ENCODE data around the gene ZNF222. TPM values are rescaled to one million over a fixed set of nuclear protein-coding genes. Genes with fewer than 3 reads are reported as not detected.
A peak's percentile ranks its signal among the peaks of the same experiment; 100 is the strongest.

The ZNF222 gene
- total RNA-seq, 1 donor from 2014 or later = 1.7 TPM

DNA sequence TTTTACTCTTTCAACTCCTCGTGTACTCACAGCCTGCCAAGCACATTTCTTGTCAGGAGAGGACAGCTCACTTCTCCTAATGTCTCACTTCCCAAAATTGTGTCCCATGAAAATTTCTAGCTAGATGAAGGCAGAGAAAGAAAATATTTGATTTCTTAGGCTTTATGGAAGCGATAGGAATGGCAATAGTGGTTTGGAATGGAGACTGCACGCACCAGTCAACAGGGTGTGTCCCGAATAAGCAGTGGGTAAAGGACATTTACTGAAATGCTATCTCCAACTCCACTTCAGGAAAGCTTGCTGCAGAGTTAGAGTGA, 321 bp upstream of the ZNF222 start:
- Histone ChIP-seq H3K9me3 (peaks cover 10% of the 10 kb centered on the region), H3K27me3 (no peaks in the 10 kb centered on the region), H3K27ac (no peak overlapping the region), H3K36me3 (peaks cover 0 to 31% of the 10 kb centered on the region in 2 donors), H3K4me3 (peak overlapping the region; percentile 71 to 76), H3K4me1 (peaks cover 13% of the 10 kb centered on the region)
- TF ChIP-seq POLR2AphosphoS5 (IDR thresholded peaks at IDR 0.05; ENCODE audit: insufficient read depth in 1 of 2, low read depth in 1 of 2) (no peak), POLR2A (IDR thresholded peaks at IDR 0.05) (no peak)
- TF ChIP-seq, protein P1, sequence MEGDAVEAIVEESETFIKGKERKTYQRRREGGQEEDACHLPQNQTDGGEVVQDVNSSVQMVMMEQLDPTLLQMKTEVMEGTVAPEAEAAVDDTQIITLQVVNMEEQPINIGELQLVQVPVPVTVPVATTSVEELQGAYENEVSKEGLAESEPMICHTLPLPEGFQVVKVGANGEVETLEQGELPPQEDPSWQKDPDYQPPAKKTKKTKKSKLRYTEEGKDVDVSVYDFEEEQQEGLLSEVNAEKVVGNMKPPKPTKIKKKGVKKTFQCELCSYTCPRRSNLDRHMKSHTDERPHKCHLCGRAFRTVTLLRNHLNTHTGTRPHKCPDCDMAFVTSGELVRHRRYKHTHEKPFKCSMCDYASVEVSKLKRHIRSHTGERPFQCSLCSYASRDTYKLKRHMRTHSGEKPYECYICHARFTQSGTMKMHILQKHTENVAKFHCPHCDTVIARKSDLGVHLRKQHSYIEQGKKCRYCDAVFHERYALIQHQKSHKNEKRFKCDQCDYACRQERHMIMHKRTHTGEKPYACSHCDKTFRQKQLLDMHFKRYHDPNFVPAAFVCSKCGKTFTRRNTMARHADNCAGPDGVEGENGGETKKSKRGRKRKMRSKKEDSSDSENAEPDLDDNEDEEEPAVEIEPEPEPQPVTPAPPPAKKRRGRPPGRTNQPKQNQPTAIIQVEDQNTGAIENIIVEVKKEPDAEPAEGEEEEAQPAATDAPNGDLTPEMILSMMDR (IDR thresholded peaks at IDR 0.05) = no peak
- DNase-seq (ENCODE audit: extremely low spot score in 2 of 2) = no peak
- intact Hi-C loops (cut with DNase I) = no loop called here

DNA sequence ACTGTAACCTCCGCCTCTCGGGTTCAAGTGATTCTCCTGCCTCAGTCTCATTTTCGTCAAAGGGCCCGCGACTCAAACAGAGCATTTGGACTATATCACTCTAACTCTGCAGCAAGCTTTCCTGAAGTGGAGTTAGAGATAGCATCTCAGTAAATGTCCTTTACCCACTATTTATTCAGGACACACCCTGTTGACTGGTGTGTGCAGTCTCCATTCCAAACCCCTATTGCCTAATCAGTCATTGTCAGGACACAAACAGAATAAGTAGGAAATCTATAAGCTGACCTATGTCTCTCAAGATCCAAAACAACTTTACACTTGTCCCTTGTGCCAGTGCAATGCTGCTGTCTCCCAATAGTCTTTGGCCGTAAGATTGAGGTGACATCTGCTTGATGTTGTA, 1.4 kb downstream of the ZNF222 start:
- H3K4me3 ChIP-seq = no peak overlapping the region
- peaks cover 13% of the 10 kb centered on the region for H3K4me1 ChIP-seq
- H3K27ac ChIP-seq = no peak overlapping the region
- DNase-seq (ENCODE audit: extremely low spot score in 2 of 2) = no peak
- no peaks in the 10 kb centered on the region for H3K27me3 ChIP-seq
- TF ChIP-seq, protein P1 (IDR thresholded peaks at IDR 0.05) = no peak
- no peak for TF ChIP-seq POLR2A (IDR thresholded peaks at IDR 0.05)
- no peak for TF ChIP-seq POLR2AphosphoS5 (IDR thresholded peaks at IDR 0.05; ENCODE audit: insufficient read depth in 1 of 2, low read depth in 1 of 2)
- intact Hi-C loops (cut with DNase I) = no loop called here
- H3K9me3 ChIP-seq = peaks cover 27% of the 10 kb centered on the region
- H3K36me3 ChIP-seq = peaks cover under 1 to 49% of the 10 kb centered on the region in 2 donors

DNA sequence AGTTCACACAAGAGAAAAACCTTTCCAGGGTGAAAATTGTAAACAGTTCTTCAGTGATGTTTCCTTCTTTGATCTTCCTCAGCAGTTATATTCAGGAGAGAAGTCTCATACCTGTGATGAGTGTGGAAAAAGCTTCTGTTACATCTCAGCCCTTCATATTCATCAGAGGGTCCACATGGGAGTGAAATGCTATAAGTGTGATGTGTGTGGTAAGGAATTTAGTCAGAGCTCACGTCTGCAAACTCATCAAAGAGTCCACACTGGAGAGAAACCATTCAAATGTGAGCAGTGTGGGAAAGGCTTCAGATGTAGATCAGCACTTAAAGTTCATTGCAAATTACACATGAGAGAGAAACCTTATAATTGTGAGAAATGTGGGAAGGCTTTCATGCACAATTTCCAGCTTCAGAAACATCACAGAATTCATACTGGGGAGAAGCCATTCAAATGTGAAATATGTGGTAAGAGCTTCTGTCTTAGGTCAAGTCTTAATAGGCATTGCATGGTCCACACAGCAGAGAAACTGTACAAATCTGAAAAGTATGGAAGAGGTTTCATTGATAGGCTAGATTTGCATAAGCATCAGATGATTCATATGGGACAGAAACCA, 6.9 kb downstream of the ZNF222 start:
- TF ChIP-seq POLR2A (IDR thresholded peaks at IDR 0.05) (no peak), POLR2AphosphoS5 (IDR thresholded peaks at IDR 0.05; ENCODE audit: insufficient read depth in 1 of 2, low read depth in 1 of 2) (no peak)
- TF ChIP-seq, protein P1 (IDR thresholded peaks at IDR 0.05) = no peak
- no peak for DNase-seq (ENCODE audit: extremely low spot score in 2 of 2)
- intact Hi-C loops (cut with DNase I) = no loop called here
- Histone ChIP-seq H3K9me3 (peaks cover 63% of the 10 kb centered on the region), H3K4me1 (no peaks in the 10 kb centered on the region), H3K4me3 (no peak overlapping the region), H3K27ac (no peak overlapping the region), H3K36me3 (peaks cover 9 to 62% of the 10 kb centered on the region in 2 donors), H3K27me3 (no peaks in the 10 kb centered on the region)

DNA sequence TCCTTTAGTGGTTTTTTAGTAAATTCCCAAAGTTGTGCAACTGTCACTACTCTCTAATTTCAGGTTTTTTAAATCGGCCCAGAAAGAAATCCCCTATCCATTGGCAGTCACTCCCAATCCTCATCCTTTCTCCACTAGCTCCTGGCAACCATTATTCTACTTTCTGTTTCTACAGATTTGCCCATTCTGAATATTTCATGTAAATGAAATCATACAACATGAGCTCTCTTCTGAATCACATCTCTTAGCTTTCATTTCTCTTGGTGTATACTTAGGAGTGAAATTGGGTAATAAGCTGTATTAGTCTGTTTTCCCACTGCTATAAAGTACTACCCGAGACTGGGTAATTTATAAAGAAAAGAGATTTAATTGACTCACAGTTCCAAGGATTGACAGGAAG, 17.0 kb downstream of the ZNF222 start:
- no peak overlapping the region for H3K4me3 ChIP-seq
- no peak for DNase-seq (ENCODE audit: extremely low spot score in 2 of 2)
- H3K9me3 ChIP-seq = no peaks in the 10 kb centered on the region
- H3K4me1 ChIP-seq = no peaks in the 10 kb centered on the region
- H3K27me3 ChIP-seq = no peaks in the 10 kb centered on the region
- H3K27ac ChIP-seq = no peak overlapping the region
- H3K36me3 ChIP-seq = no peaks in the 10 kb centered on the region
- TF ChIP-seq POLR2A (IDR thresholded peaks at IDR 0.05) (no peak), POLR2AphosphoS5 (IDR thresholded peaks at IDR 0.05; ENCODE audit: insufficient read depth in 1 of 2, low read depth in 1 of 2) (no peak)
- TF ChIP-seq, protein P1 (IDR thresholded peaks at IDR 0.05) = no peak
- intact Hi-C loops (cut with DNase I) = no loop called here

DNA sequence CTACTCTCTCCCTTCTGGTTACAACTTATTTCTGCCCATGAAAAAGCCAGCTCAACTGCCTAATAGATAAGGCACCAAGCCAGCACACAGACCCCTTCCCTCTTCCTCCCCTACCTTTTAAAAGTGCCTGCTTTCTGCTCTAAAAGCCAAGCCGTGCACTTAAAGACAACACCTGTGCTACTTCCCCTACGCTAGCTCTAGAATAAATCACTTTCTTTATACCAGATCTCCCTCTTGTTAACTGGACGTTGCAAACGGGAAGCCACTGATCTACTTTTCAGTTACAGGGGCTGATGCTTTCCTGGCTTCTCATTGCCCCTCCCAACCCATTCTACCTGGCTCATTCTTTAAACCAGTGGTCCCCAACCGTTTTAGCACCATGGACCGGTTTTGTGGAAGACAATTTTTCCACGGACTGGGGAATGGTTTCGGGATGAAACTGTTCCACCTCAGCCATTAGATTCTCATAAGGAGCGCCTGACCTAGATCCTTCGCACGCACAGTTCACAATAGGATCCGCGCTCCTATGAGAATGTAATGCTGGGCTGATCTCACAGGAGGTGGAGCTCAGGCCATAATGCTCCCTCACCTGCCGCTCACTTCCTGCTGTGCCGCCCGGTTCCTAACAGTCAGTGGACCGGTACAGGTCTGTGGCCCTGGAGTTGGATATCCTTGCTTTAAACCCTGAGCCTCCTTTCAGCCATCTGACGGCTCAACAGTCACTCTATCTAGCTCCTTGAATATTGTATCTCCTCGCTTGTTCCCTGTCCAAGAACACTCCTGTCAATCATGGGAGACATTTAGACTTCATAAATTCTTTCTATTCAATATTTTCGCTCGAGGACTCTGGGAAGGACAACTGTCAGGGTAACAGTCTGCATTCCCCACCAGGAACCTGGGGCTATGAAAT, 25.8 kb downstream of the ZNF222 start:
- Histone ChIP-seq H3K36me3 (peaks cover 0 to 20% of the 10 kb centered on the region in 2 donors), H3K9me3 (no peaks in the 10 kb centered on the region), H3K27ac (peak overlapping the region; percentile 75), H3K4me3 (peak overlapping the region; percentile 63 to 88), H3K27me3 (no peaks in the 10 kb centered on the region), H3K4me1 (peaks cover 15% of the 10 kb centered on the region)
- TF ChIP-seq POLR2A (IDR thresholded peaks at IDR 0.05) (no peak), POLR2AphosphoS5 (IDR thresholded peaks at IDR 0.05; ENCODE audit: insufficient read depth in 1 of 2, low read depth in 1 of 2) (no peak)
- TF ChIP-seq, protein P1 (IDR thresholded peaks at IDR 0.05) = no peak
- intact Hi-C loops (cut with DNase I) = no loop called here
- DNase-seq (ENCODE audit: extremely low spot score in 2 of 2) = no peak

Data from vagina (tissue), 2 donors.